Caco-2 (cell line): Measurements from ENCODE around the gene ANTXRL. TPM values are rescaled to one million over a fixed set of nuclear protein-coding genes. Genes with fewer than 3 reads are reported as not detected.

Source experiments
- BruUV-seq: library from RNA; stranded (reverse); fragments of 400-500 nt; replicated peaks from 2 replicates; lab custom pipeline; 2021; lab: Mats Ljungman, UMichigan
- CTCF ChIA-PET: fragments of 300-600 bp; sonication (Branson Sonifier 250); formaldehyde crosslinking; loops from one replicate; lab custom pipeline; 2022; ENCODE audit warnings: antibody characterized with exemption; lab: Charles Lee
- POLR2A ChIA-PET: fragments of 300-600 bp; sonication (Branson Sonifier 250); formaldehyde crosslinking; loops from one replicate; lab custom pipeline; 2022; ENCODE audit warnings: antibody characterized with exemption; lab: Charles Lee
- DNase-seq, 2 experiments: peaks; one replicate each; pipeline versions ENCODE4 v3.0.0 to v3.0.0-alpha.2; 2020 to 2022
- H3K27me3 ChIP-seq: replicated peaks from 2 replicates; pipeline ENCODE4 v1.6.0; 2011; ENCODE audit warnings: low read length; ENCODE audit not compliant: control insufficient read depth, insufficient read depth
- H3K36me3 ChIP-seq: 2 replicates; pipeline ENCODE4 v1.5.1; 2011; ENCODE audit warnings: low read length; ENCODE audit not compliant: control insufficient read depth, insufficient read depth
- H3K4me1 ChIP-seq: fragments of 250-450 bp; sonication (Bioruptor Pico); 2 replicates; pipeline ENCODE4 v1.5.1; 2020; ENCODE audit warnings: mild to moderate bottlenecking
- H3K4me3 ChIP-seq: 2 replicates; pipeline ENCODE4 v1.5.1; 2011; ENCODE audit warnings: low read depth, mild to moderate bottlenecking, control low read depth, low read length
- H3K9me3 ChIP-seq: fragments of 250-450 bp; sonication (Bioruptor Pico); 2 replicates; pipeline ENCODE4 v1.5.1; 2020; ENCODE audit warnings: mild to moderate bottlenecking, moderate library complexity
- H3K27ac Mint-ChIP-seq: one replicate; pipeline ENCODE4 v1.8.0; 2022; ENCODE audit warnings: mixed read lengths; ENCODE audit not compliant: unreplicated experiment
- H3K27me3 Mint-ChIP-seq: one replicate; pipeline ENCODE4 v1.8.0; 2022; ENCODE audit warnings: mixed read lengths; ENCODE audit not compliant: insufficient read depth, unreplicated experiment
- H3K36me3 Mint-ChIP-seq: one replicate; pipeline ENCODE4 v1.8.0; 2022; ENCODE audit warnings: mild to moderate bottlenecking, mixed read lengths; ENCODE audit not compliant: insufficient read depth, unreplicated experiment
- H3K4me1 Mint-ChIP-seq: one replicate; pipeline ENCODE4 v1.8.0; 2022; ENCODE audit warnings: low read depth, mixed read lengths; ENCODE audit not compliant: unreplicated experiment
- H3K4me3 Mint-ChIP-seq: one replicate; pipeline ENCODE4 v1.8.0; 2022; ENCODE audit warnings: mild to moderate bottlenecking, moderate library complexity, mixed read lengths; ENCODE audit not compliant: unreplicated experiment
- H3K9me3 Mint-ChIP-seq: one replicate; pipeline ENCODE4 v1.8.0; 2022; ENCODE audit warnings: mixed read lengths; ENCODE audit not compliant: unreplicated experiment
- CTCF ChIP-seq, 2 experiments: fragments of 200-600 bp in 1 of 2; IDR thresholded peaks; 1 replicate in 1 of 2; 2 replicates in 1 of 2; pipeline versions ENCODE4 v1.5.1 to v1.8.0; 2011 to 2022; ENCODE audit warnings: antibody characterized with exemption in 1 of 2, control low read depth in 1 of 2, inconsistent platforms in 1 of 2, low read depth in 1 of 2, low read length in 1 of 2, mild to moderate bottlenecking in 1 of 2, moderate library complexity in 1 of 2; ENCODE audit not compliant: insufficient read depth in 1 of 2, severe bottlenecking in 1 of 2, unreplicated experiment in 1 of 2
- intact Hi-C: fragments of 100-400 bp; cut with micrococcal nuclease; formaldehyde crosslinking; loops from one replicate; pipeline ENCODE4 v1.10.0; 2022; ENCODE audit not compliant: unreplicated experiment
- total RNA-seq: library from RNA; stranded (reverse); gene quantifications from 2 replicates; pipeline ENCODE4 v1.2.3, GENCODE V29; 2022

The ANTXRL gene
- total RNA-seq, 1 experiment from 2014 or later, result not detected

- Histone ChIP-seq H3K4me3 (no peak overlapping the region), H3K36me3 (no peaks in the 10 kb centered on the region), H3K4me1 (peaks cover 5% of the 10 kb centered on the region; the same call in 1 of the 2 replicates), H3K27me3 (no peaks in the 10 kb centered on the region), H3K9me3 (no peaks in the 10 kb centered on the region)
- Mint-ChIP-seq H3K4me3 (no peak overlapping the region), H3K27me3 (no peaks in the 10 kb centered on the region), H3K4me1 (no peaks in the 10 kb centered on the region), H3K36me3 (no peaks in the 10 kb centered on the region), H3K27ac (no peak overlapping the region), H3K9me3 (no peaks in the 10 kb centered on the region)
- BruUV-seq, result no TSS peak
- POLR2A ChIA-PET, result no interaction called here
- intact Hi-C loops, result no loop called here
- no peak for TF ChIP-seq CTCF (IDR thresholded peaks at IDR 0.05; ENCODE audit: insufficient read depth in 1 of 2, low read depth in 1 of 2, low read length in 1 of 2, severe bottlenecking in 1 of 2, unreplicated experiment in 1 of 2)
- CTCF ChIA-PET, result interaction anchor here (0.6 kb wide), 1 partner anchor 45 kb away, joined by 4 read pairs; no protein-coding TSS in a partner anchor
- DNase-seq, result no peak
Observed at GRCh38 chr10:46272863-46273415, 13.9 kb upstream of the ANTXRL start.

- POLR2A ChIA-PET, result no interaction called here
- intact Hi-C loops, result no loop called here
Observed at GRCh38 chr10:46273506-46274477, 13.0 kb upstream of the ANTXRL start.

More at GRCh38 chr10:46273506-46274477, 13.0 kb upstream of the ANTXRL start:
- Histone ChIP-seq H3K4me1 (peaks cover 11% of the 10 kb centered on the region; the same call in 1 of the 2 replicates), H3K9me3 (peaks cover under 1% of the 10 kb centered on the region; the same call in 1 of the 2 replicates), H3K27me3 (no peaks in the 10 kb centered on the region), H3K4me3 (no peak overlapping the region), H3K36me3 (no peaks in the 10 kb centered on the region)
- Mint-ChIP-seq H3K27ac (no peak overlapping the region), H3K27me3 (no peaks in the 10 kb centered on the region), H3K36me3 (no peaks in the 10 kb centered on the region), H3K4me3 (no peak overlapping the region), H3K4me1 (no peaks in the 10 kb centered on the region), H3K9me3 (no peaks in the 10 kb centered on the region)
- peak; percentile 48 to 51 for DNase-seq
- no TSS peak for BruUV-seq
- CTCF ChIA-PET, result interaction anchor here (0.6 kb wide), 1 partner anchor 44 kb away, joined by 4 read pairs; no protein-coding TSS in a partner anchor
- TF ChIP-seq CTCF (IDR thresholded peaks at IDR 0.05; ENCODE audit: insufficient read depth in 1 of 2, low read depth in 1 of 2, low read length in 1 of 2, severe bottlenecking in 1 of 2, unreplicated experiment in 1 of 2), result peak; percentile 15 to 42
